ENCODE measurements around the gene ACOT7.

The ACOT7 gene

GRCh38 chr1:6307099-6307498 lies 86.5 kb downstream of the ACOT7 start:
- DNase-seq: no peak

DNA sequence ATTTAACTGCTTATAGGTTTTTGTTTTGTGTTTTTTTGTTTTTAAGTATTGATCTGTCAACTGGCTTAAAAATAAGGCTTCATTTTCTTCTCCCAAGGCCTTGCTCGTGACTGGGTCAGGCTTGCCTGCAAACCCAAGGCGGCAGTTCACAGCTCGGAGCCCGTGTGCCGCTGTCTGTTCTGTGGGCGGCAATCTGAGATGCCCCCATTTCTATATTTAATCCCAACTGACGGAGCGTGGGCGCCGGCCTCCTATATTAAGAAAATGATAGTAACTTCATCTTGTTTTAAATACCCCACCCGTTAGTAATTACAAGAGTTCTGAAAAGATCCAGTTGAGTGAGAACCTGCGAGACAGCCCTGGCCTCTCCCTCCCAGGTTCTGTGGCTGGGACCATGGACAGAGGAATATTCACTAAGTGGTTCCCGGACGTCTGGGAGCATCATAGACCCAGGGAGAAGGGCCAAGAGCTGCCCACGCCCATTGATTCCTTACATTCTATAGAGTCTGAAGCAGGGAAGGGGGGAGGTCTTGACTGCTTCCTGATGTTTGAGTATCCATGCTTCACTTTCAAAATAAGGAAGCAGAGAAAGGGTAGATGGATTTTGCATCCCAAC lies 90.1 kb downstream of the ACOT7 start:
- no peak for DNase-seq

GRCh38 chr1:6302568-6302967 lies 91.0 kb downstream of the ACOT7 start:
- DNase-seq: no peak

GRCh38 chr1:6301526-6301925 lies 92.0 kb downstream of the ACOT7 start:
- no peak for DNase-seq

DNA sequence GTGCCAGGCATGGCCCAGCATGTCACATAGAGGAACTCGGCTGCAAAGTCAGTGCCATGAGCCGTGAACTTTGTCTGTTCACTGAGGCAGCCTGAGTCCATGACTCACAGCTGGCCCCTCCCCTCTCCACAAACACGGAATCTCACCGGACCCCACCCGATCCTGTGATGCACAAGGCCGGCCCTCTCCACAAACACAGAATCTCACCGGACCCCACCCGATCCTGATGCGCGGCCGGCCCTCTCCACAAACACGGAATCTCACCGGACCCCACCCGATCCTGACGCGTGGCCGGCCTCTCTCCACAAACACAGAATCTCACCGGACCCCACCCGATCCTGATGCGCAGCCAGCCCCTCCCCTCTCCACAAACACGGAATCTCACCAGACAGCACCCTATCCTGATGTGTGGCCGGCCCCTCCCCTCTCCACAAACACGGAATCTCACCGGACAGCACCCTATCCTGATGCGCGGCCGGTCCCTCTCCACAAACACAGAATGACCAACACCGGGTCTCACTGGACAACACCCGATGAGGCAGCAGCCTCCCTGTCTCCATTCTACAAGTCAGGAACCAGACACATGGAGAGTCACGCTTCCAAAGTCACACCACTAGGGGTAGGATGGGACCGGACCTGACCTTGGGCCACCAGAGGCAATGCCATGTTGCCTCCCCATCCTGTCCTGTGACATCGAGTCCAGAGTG lies 93.1 kb downstream of the ACOT7 start:
- no peak for DNase-seq

DNA sequence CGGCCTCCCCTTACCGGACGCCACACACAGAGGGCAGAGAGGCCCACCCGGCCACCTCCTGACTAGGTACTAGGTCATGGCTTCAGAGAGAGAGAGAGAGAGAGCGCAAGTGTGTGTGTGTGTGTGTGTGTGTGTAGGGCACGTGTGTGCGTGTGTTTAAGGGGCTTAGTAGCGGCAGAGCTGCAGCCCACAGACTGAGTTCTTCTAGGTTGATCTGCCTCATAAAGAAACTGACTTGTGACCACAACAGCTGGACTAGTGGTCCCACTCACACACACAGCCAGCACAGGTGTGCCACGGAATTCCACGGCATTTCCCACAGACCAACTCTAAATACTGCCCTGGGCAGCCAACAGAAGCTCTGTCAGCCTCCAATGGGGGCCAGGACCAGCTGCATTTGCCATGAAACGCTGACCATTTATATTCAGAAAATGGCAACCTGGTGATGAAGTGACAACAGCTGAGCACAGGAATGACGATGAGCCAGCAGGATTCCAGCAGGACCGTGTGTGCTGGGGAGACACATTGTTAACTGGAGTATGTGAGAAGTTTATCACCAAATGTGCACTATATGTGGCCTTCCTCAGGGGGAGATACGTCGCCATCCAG lies 93.9 kb downstream of the ACOT7 start:
- DNase-seq: no peak

GRCh38 chr1:6298940-6299465 lies 94.6 kb downstream of the ACOT7 start:
- DNase-seq: no peak

- DNase-seq: no peak
Measured at GRCh38 chr1:6298530-6298929, 95.0 kb downstream of the ACOT7 start.

DNA sequence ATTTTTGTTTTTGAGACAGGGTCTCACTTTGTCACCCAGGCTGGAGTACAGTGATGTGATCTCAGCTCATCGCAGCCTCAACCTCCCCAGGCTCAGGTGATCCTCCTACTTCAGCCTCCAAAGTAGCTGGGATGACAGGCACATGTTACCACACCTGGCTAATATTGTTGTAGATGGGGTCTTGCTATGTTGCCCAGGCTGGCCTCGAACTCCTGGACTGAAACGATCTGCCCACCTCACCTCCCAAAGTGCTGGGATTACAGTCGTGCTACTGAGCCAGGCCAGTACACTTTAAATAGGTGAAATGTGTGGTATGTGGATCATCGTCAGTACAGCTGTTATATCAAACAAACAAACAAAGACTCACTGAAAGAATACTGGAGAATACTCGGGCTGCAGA lies 97.7 kb downstream of the ACOT7 start:
- no peak for DNase-seq

DNA sequence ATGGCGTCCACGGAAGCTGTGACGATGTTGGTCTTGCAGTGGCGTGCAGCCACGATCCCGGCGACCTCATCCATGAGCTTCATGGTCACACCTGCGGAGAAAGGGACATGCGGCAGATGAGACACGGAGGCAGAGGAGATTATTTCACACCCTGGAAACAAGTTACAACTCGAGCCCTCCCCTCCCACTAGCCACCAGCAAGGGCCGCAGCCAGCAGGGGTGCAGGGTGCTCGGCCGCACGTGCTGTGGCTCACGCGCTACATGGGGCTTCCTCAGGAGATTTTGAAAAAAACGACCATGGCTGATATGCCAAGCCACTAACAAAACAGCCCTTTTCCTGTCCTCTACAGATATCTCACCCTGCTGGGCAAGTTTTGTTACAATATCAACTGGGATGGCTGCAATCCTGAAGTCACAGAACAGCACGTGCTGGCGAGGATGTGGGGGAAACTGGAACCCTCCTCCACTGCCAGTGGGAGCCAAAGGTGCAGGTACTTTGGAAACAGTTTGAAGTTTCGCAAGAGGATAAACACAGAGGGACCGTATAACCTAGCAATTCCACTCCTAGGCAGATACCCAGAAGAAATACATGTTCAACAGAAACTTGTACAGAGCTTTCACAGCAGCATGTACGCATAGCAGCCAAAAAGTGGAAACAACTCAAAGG lies 98.5 kb downstream of the ACOT7 start:
- no peak for DNase-seq

- no peak for DNase-seq
Measured at GRCh38 chr1:6294080-6294889, 99.3 kb downstream of the ACOT7 start.

GRCh38 chr1:6292102-6292501 lies 101.5 kb downstream of the ACOT7 start:
- DNase-seq: no peak

GRCh38 chr1:6288665-6289064 lies 104.9 kb downstream of the ACOT7 start:
- peak; percentile 44 for DNase-seq

- DNase-seq: no peak
Measured at GRCh38 chr1:6288026-6288425, 105.5 kb downstream of the ACOT7 start.

- DNase-seq: no peak
Measured at GRCh38 chr1:6287431-6287886, 106.1 kb downstream of the ACOT7 start.

GRCh38 chr1:6287029-6287428 lies 106.5 kb downstream of the ACOT7 start:
- DNase-seq: no peak

DNA sequence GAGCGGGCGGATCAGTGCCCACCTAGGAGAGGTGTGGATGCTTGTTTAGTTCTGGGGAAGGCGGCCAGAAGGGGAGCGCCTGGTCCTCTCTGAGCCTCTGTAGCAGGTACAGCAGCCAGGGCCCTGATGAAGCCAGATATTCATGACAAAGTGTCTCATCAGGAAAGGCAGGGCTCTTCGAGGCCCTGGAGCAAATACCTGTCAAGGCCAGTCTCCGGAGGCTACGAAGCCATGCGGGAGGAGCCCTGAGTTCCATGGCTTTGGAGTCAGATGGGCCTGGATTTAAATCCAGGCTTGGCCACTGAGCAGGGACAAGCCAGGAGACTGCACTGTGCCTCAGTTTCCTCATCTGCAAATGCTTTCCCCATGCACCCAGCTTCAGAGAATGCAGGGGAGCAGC lies 107.3 kb downstream of the ACOT7 start:
- DNase-seq: no peak

DNA sequence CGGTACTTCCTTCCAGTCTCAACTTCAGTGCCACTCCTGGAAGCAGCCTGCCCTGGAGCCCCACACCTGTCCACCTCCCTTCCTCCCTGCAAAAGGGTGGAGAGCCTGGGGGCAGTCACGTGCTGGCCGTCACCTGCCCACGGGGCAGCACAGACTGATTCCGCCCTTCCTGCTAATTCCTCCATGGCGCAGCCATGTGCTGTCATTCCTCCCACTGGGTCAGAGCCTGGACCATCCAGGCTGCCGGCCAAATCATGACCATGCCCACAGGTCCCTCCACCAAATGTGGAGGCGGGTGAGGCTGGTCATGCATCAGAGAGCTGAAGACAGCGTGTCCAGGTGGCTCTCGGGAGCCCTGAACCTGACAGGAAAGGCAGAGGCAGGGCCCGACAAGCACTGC lies 108.2 kb downstream of the ACOT7 start:
- DNase-seq: no peak

DNA sequence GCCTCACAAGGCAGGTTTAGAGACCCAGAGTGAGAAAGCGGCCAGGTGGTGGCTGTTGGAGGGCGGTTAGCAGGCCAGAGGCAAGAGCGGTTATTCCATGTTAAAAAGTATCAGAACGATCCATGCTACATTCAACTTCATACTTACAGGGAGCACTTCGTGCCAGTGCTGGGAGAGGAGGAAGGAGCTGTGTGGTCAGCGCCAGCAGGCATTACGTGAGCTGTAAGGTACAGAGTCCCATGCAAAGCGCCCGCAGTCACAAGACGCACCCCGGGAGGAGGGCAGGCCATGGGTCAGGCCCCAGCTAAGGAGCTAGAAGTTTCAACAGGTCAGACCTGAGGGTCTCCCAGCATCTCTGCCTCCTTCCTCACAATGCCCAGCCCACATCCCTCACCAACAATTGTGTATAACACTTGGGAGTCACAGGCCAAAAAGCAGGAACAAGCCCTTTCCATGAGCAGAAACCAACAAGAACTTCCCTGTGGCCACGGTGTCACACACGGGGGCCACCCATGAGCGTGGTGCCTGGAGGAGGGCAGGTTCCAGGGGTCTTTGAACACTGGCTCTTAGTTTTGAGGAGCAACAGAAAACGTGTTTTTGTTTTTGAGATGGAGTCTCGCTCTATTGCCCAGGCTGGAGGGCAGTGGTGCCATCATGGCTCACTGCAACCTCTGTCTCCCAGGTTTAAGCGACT lies 110.8 kb downstream of the ACOT7 start:
- no peak for DNase-seq

- DNase-seq: no peak
Measured at GRCh38 chr1:6281511-6282402, 111.8 kb downstream of the ACOT7 start.
